Left lung (tissue), 10 donors: ENCODE measurements around the gene EGLN3. TPM values are rescaled to one million over a fixed set of nuclear protein-coding genes. Genes with fewer than 3 reads are reported as not detected.

Experiments used
- ATAC-seq: fragments of 200-7000 bp; cut with Tn5 transposase; one replicate; pipeline ENCODE4 v1.9.1; 2020; ENCODE audit warnings: moderate library complexity
- DNase-seq, 4 donors: peaks; one replicate each; pipeline ENCODE4 v3.0.0-alpha.2; 2013 to 2020
- H3K27ac ChIP-seq, 2 donors: fragments of 200-600 bp; sonication (generic) in 1 of 2; one replicate each; pipeline versions ENCODE4 v1.5.0 to v1.8.0; 2020 to 2021
- H3K27me3 ChIP-seq, 2 donors: fragments of 200-600 bp; sonication (generic) in 1 of 2; one replicate each; pipeline versions ENCODE4 v1.5.0 to v1.8.0; 2020 to 2021
- H3K36me3 ChIP-seq, 2 donors: fragments of 200-600 bp; sonication (generic) in 1 of 2; one replicate each; pipeline versions ENCODE4 v1.5.0 to v1.8.0; 2020 to 2021
- H3K4me1 ChIP-seq, 2 donors: fragments of 200-600 bp; one replicate each; pipeline ENCODE4 v1.8.0; 2021
- H3K4me3 ChIP-seq, 2 donors: fragments of 200-600 bp; sonication (generic) in 1 of 2; one replicate each; pipeline versions ENCODE4 v1.5.0 to v1.8.0; 2020 to 2021; ENCODE audit warnings: mild to moderate bottlenecking in 1 of 2
- H3K9me3 ChIP-seq, 2 donors: fragments of 200-600 bp; sonication (generic) in 1 of 2; one replicate each; pipeline versions ENCODE4 v1.5.0 to v1.8.0; 2020 to 2021
- intact Hi-C, 2 donors: fragments of 100-400 bp; cut with DNase I; formaldehyde crosslinking; loops; one replicate each; pipeline versions ENCODE4 v1.11.2 to v1.14.2; 2022
- polyA plus RNA-seq, 6 donors: library from polyadenylated mRNA; unstranded; fragments of 120-200 nt; gene quantifications; one replicate each; pipeline ENCODE4 v1.2.1, GENCODE V29; 2013; ENCODE audit not compliant: insufficient read length in 6 of 6
- total RNA-seq, 2 donors: library from RNA; stranded (reverse); fragmentation: NEBNext Ultra II Directional; extraction: Animal tissue kit (Norgen Biotek cat#: 25700); gene quantifications; one replicate each; pipeline ENCODE4 v1.2.1, GENCODE V29; 2021
- TF ChIP-seq, protein P1 (sequence below), 2 donors: fragments of 200-600 bp; sonication (generic) in 1 of 2; IDR thresholded peaks; one replicate each; pipeline versions ENCODE4 v1.5.0 to v1.8.0; 2021; ENCODE audit warnings: antibody characterized with exemption in 2 of 2
- donor health status: DM: no; HTN: yes; CAD: no.
- donor health status: DM: no; HTN: no; CAD: no.

EGLN3 gene
- total and polyA plus RNA-seq, 8 donors: 1.3 to 99.4 (median 33.9) TPM

DNA sequence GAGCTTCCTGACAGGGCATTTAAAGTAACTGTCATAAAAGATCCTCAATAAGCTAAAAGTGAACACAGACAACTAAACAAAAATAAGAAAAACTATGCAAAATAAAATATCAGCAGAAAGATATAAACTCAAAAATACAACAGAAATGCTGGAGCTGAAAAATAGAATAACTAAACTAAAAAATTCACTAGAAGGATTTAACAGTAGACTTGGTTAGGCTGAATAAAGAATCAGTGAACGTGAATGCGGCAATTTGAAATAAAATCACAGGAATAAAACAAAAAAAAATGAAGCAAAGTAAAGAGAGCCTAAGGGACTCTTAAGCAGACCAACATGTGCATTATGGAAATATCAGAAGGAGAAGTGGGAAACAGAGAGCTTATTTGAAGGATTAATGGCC, 74.6 kb downstream of the EGLN3 start:
- ATAC-seq (no peak), DNase-seq (no peak)
- TF ChIP-seq, protein P1, sequence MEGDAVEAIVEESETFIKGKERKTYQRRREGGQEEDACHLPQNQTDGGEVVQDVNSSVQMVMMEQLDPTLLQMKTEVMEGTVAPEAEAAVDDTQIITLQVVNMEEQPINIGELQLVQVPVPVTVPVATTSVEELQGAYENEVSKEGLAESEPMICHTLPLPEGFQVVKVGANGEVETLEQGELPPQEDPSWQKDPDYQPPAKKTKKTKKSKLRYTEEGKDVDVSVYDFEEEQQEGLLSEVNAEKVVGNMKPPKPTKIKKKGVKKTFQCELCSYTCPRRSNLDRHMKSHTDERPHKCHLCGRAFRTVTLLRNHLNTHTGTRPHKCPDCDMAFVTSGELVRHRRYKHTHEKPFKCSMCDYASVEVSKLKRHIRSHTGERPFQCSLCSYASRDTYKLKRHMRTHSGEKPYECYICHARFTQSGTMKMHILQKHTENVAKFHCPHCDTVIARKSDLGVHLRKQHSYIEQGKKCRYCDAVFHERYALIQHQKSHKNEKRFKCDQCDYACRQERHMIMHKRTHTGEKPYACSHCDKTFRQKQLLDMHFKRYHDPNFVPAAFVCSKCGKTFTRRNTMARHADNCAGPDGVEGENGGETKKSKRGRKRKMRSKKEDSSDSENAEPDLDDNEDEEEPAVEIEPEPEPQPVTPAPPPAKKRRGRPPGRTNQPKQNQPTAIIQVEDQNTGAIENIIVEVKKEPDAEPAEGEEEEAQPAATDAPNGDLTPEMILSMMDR (IDR thresholded peaks at IDR 0.05): no peak
- Histone ChIP-seq H3K4me1 (no peaks in the 10 kb centered on the region), H3K36me3 (no peaks in the 10 kb centered on the region), H3K27me3 (no peaks in the 10 kb centered on the region), H3K27ac (no peak overlapping the region), H3K4me3 (no peak overlapping the region), H3K9me3 (peaks cover 0 to 43% of the 10 kb centered on the region in 2 donors)
- intact Hi-C loops: no loop called here
